Fibroblast of mammary gland (primary cell): ENCODE measurements around the gene TADA2B.

Experiments used
- DNase-seq: peaks from one replicate; pipeline ENCODE4 v3.0.0-alpha.2; 2010; ENCODE audit warnings: low read depth
- H3K4me3 ChIP-seq: 2 replicates; pipeline ENCODE4 v1.5.1; 2011; ENCODE audit warnings: low read depth, mild to moderate bottlenecking, low read length, moderate library complexity; ENCODE audit not compliant: control insufficient read depth
- TF ChIP-seq, protein P1 (sequence below): conservative IDR thresholded peaks from 2 replicates; pipeline ENCODE4 v1.5.1; 2011; ENCODE audit warnings: low read depth, low read length, inconsistent platforms; ENCODE audit not compliant: control insufficient read depth, insufficient read depth

Gene TADA2B

DNA sequence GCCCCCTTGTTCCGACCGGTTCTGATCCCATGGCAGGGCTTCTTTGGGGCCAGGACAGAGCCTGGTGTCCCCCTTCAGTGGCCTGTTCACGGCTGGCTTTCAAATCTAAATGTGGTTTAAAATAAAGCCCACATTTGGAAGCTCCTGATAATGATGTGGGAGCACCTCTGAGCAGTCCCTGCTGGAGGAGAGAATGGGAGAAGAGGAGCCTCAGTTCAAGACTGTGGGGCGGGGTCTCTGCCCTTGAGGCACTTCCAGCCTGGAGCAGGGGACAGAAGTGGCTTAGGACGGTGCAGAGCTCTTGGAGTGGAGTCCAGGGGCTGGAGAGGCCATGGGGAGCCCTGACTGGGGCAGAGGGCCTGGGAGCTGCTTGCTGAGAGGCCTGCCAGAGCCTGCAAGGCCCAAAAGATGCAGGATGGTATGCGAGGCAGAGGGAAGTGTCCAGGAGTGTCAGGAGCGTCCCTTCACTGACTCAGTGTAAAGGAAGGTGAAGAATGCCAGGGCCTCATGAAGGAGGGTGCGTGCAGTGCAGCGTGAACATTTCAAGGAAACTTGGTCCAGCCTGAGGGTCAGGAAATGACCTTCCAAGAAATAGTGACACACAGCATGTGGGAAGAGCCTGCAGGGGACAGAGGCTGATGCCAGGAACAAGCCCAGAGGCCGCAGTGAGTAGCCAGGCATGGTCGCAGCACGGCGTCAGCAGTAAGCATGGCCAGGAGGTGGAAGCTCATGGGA, 21.1 kb upstream of the TADA2B start:
- TF ChIP-seq, protein P1, sequence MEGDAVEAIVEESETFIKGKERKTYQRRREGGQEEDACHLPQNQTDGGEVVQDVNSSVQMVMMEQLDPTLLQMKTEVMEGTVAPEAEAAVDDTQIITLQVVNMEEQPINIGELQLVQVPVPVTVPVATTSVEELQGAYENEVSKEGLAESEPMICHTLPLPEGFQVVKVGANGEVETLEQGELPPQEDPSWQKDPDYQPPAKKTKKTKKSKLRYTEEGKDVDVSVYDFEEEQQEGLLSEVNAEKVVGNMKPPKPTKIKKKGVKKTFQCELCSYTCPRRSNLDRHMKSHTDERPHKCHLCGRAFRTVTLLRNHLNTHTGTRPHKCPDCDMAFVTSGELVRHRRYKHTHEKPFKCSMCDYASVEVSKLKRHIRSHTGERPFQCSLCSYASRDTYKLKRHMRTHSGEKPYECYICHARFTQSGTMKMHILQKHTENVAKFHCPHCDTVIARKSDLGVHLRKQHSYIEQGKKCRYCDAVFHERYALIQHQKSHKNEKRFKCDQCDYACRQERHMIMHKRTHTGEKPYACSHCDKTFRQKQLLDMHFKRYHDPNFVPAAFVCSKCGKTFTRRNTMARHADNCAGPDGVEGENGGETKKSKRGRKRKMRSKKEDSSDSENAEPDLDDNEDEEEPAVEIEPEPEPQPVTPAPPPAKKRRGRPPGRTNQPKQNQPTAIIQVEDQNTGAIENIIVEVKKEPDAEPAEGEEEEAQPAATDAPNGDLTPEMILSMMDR = no peak
- DNase-seq = peak; percentile 36
- no peak overlapping the region for H3K4me3 ChIP-seq

DNA sequence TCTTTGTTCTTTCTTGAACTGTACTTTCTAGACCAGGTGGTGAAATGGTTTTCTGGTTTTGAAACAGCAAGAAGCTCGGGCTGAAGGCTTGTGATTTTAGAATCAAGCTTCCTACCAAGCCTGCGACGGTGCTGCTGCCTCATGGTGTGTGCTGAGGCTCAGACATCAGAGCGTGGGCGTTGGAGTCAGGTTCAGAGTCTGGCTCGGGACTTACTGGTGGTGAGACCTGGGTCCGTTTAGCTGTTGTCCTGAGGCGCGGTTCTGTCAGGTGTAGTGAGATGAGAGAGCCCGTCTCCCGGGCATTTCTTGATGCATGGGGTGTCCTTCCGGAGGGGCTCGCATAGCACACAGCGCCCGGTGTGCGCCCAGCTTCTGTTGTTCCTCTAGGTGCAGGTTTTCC, 19.7 kb upstream of the TADA2B start:
- no peak for DNase-seq
- H3K4me3 ChIP-seq = no peak overlapping the region
- TF ChIP-seq, protein P1 = no peak

DNA sequence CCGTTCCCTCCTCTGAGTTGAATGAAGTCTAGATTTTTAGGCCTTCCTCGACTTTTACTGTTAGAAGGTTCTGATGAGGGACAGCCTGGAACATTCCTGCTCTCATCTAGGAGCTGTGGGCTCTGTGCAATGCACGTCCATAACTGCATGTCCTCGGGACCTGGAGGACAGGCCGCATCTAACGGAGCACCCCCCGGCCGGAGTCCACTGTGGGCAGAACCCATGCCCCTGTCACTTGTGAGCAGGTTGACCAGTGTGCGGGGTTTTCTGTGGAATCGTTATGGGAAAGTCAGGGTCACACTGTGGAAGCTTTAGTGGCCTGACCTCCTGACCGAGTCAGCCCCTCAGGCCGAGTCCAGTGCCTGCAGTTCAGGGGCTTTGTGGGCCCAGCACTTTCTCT, 19.3 kb upstream of the TADA2B start:
- no peak for DNase-seq
- TF ChIP-seq, protein P1 = no peak
- H3K4me3 ChIP-seq = no peak overlapping the region

DNA sequence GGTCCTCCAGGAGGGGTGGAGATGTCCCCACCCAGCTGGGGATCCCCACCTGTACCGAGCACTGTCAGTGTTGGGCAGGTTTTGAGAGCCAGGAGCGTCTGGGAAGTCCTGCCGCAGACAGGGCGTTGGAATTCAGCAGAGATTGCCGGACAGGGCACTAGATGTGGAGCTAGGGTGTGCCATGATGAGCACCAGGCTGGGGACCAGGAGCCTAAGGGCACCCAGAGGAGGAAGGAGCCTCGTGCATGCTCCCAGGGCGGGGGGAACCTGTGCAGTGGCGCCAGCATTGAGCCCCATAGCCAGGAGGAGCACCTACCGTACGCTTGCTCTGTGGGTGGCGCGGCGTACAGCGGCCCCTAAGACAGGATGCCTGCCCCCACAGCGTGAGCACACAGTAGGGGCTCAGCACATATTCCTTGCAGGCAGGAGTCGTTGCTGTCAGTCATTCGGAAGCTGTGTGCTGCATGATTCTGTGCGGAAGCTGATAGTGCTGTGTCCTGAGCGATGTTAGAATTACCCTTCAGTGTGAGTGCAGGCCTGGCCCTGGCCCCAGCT, 18.8 kb upstream of the TADA2B start:
- no peak for DNase-seq
- no peak overlapping the region for H3K4me3 ChIP-seq
- TF ChIP-seq, protein P1 = no peak

DNA sequence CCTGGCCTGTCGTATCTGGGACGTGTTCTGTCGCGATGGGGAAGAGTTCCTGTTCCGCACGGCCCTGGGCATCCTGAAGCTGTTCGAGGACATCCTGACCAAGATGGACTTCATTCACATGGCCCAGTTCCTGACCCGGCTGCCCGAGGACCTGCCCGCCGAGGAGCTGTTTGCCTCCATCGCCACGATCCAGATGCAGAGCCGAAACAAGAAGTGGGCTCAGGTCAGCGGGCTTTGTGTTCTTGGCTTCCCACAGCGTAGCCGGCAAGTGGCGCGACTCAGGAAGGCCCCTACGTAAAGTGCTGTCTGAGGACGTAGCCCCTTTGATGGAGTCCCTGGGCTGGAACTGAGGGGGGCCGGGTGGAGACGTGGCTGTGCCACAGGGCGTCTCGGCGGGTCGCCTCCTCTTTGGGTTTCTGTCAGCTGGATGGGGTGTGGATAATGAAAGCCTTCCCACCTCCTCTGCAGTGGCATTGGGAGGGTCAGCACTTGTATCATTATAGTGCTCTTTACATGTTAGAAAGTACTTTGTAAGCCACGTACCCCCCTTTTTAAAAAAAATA, 18.1 kb upstream of the TADA2B start:
- TF ChIP-seq, protein P1 = no peak
- no peak for DNase-seq
- no peak overlapping the region for H3K4me3 ChIP-seq

DNA sequence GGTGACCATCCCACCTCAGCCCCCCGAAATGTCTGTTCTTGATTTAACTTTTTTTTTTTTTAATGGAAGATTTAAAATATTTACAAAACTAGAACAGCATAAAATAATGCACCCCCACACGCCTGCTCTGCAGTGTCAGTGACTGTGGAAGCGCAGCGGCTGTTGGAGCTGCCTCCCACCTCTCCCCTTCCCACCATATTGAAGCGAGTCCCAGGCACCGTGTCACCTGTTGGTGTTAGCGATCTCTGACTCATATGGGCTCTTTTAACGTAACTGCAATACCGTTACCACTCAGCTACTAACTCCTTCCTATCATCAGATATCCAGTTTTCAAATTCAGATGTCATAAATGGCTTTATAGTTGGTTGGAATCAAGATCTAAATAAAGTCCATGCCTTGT, 17.1 kb upstream of the TADA2B start:
- no peak overlapping the region for H3K4me3 ChIP-seq

More for the DNA sequence above, 17.1 kb upstream of the TADA2B start:
- no peak for DNase-seq
- TF ChIP-seq, protein P1 = no peak
